EL (cell line): Measurements from ENCODE around the gene PRKCH.

Experiments used
- DNase-seq: peaks from one replicate; pipeline ENCODE4 v3.0.0-alpha.2; 2016

The PRKCH gene

DNA sequence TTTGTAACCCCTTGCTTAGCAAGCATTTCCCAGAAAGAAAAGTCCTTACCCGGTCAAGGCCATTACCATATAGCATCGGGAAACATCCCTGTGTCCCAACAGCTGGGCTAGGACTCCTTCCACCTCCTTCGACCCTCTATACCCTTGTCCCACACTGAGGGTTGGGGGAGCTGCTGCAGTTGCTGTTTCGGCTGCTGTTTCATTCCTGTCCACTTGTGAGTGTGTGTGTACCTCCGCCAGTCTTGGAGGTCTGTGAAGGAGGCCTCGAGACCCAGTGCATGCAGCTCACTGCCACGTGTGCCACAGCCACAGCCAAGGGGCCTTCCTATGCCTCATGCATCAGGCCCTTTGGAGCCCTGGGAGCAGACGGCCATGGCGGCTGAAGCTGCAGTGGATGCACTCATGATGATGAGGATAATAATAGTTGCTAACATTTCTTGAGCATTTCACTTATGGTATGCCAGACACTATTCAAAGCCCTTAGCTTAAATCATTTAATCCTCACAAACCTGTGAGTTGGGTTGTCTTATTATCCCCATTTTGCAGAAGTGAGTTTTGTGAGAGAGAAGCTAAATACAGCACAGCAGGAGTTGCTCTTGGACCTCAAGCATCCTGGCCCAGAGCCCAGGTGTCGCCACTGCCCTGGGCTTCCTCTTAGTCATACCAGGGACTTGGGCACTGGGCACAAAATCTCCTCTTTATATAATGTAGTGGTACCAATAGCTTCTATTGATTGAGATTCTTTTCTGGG is 156.5 kb downstream of the PRKCH start:
- peak; percentile 54 for DNase-seq

DNA sequence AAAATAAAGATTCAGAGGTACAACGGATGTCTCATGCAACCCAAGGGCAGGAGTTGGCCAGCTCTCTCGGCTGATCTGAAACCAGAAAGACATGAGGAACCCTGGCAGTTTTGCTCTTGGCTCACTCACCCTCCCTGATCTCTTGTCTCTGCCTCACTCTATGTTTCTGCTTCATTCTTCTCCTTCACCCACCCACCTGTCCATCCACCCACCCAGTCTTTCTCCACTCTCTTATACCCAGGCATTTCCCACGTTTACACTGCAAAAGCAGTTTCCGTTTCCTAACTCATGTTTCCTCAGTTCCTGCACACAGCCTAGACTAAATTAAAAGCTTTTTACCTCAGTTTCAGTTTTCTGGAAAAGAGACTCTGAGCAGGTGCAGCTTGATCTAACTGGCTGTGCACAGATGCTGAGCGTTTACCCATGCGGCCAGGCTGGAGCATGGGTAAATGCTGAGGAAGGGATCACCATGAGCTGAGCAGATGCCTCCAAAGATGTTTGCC is 157.6 kb downstream of the PRKCH start:
- no peak for DNase-seq

DNA sequence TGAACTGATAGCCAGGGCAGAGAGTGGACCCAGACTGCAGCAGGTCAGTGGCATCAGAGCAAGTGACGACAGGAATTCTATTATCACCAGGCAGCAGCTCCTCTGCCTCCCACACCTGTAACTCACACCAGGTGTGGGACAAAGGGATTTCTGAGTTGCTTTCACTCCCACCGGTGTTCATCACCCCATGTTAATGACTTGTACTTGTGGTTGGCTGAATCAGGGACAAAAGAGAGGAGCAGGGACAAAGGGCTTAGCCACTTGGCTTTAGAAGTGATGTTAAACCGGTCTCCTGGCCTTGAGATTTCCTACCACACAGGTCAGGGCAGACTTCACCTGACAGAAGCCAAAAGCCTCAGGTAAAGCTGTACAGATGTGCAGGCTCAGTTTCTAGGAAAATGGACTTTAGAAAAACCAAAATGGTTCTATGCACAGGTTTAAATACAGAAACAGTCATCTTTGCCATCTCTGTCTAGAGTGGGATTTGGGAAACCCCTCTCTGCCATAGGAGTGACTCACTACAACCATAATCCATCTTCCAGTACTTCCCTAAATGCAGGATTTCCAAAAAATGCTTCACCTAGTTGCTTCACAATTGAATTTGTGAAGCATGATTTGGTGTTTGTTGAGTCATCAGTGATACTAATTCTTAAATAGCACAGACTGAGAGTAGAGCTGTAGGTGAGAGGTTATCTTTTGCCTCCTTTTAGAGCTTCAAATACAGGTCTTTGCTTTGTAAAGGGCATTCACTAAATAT is 158.5 kb downstream of the PRKCH start:
- peak; percentile 23 for DNase-seq

DNA sequence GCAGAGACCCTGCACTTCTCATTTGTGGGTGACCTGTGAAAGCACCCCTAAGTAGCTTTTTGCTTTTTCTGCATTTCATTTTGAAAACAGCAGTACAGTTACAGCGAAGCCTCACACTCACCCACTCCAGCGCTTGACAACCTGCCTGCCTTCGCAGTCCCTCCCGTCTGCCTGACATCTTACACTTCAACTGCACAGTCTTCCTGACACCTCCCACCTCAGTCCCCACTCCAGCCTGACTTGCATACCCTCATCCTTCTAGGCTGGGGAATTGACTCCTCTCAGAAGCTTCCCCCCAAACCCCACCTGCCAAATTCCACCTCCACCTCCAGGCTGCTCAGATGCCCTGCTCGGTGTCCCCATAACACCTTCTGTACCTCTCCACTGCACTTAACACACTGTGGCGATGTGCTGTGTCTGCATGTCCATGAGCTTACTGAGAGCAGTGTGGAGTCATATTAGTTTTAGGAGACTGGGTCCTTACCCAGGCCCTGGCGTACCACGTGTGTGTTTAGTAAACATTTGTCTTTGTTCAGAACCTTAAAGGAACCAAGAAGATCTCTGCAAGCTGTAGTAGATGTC is 159.4 kb downstream of the PRKCH start:
- no peak for DNase-seq

DNA sequence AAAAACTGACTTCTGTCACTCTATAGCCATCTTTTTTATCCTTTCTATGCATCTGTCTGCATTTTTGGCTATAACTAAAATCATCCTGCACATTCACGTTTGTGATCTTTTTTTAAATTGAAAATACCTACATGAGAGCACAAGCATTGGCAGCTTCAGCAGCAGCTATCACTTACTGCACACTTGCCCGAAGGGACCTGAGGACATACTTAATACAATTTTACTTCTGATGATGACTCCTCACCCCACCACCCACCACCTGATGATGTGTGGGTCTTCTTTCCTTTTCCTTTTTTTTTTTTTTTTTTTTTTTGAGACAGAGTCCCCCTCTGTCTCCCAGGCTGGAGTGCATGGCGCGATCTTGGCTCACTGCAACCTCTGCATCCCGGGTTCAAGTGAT is 160.3 kb downstream of the PRKCH start:
- DNase-seq, result no peak

DNA sequence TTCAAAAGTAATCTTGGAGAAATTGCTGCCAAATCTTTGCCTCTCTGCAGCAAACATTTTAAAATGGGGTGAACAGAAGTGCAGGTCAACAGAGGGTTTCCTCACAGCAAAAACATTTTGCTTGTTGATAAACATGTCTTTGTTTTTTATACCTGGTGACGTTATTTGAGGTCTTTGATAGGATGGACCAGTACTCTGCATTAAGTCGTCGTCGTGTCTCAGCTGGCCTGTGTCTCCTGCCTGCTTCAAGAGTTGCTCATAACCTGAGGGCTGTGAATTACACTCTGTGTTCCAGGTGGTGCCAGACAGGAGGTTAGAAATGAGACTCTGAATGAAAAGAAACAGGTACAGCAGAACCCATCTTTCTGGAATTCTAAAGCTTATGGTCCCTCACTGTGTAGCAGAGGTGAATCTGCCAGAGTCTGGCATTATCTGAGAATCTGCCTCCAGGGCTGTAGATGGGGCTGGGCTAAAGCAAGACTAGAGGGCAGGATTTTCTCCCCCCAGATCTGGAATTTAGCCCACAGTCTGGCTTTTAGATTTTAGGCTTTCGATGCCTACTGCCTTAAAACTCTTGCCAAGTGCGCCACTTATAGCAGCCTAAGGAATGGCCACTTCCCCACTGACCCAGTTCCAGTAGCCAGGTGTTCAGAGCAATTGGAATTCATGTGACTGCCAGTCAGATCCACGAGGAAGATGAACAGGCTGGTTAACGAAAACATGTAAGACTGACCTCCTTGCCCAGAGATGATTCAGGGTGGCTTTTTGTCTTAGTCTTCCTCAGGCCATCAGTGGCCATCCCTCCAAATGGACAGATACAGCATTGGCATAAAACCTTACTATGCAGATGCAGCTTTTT is 161.2 kb downstream of the PRKCH start:
- no peak for DNase-seq

DNA sequence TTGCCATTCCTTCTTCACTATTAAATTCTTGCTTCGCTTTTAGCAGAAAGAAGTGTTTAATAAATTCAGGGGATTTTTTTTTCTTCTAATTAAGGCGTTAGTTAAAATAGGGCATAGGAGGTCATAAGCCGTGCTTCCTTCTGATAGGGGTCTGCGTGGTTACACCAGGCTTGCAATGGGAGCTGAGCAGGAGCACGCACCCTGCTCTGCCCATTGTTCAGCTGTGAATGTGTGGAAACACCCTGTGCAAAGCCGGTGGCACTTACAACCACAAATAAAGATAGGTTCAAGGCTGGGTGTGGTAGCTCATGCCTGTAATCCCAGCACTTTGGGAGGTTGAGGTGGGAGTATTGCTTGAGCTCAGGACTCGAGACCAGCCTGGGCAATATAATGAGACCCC is 162.1 kb downstream of the PRKCH start:
- DNase-seq, result no peak

DNA sequence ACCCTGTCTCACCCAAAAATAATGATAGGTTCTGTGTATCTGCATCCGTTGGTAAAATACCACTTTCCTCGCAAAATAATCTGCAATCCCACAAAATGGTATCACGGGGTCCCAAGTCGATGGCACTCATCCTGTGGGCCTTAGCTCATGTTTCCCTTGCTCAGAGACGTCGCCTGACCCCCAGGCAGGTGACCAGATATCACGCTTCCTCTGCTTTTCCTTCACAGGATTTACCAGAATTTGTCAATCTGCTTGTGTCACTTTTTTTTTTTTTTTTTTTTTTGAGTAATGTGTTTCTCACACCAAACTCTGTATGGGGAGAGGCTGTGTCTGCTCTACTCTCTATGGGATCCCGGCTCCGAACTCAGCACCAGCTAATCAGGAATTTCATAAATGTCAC is 162.7 kb downstream of the PRKCH start:
- DNase-seq, result no peak

DNA sequence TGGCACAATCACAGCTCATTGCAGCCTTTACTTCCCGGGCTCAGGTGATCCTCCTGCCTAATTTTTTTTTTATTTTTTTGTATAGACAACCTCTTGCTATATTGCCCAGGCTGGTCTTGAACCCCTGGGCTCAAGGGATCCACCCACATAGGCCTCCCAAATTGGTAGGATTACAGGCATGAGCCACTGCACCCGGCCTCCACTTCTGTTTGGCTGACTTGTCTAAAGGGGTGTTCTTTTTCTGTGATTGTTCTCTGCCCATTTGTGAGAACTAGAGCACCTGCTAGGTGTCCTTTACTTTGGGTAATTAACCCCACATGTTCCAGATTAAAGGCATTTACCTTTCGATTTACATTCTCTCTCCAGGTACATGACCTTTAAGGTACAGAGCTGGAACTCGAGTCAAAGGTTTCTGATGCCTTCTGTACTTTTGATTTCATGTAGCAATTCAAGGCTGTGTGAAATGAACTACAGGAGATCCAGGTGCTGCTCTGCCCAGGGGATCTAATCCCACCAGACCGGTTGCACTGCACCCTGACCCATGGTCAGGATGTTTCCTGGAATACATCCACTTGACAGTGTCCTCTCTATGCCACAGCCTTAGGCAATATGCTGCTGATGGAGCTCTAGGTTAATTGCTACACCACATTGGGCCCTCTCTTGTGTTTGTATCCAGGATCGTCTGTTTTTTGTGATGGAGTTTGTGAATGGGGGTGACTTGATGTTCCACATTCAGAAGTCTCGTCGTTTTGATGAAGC is 163.6 kb downstream of the PRKCH start:
- DNase-seq, result no peak

DNA sequence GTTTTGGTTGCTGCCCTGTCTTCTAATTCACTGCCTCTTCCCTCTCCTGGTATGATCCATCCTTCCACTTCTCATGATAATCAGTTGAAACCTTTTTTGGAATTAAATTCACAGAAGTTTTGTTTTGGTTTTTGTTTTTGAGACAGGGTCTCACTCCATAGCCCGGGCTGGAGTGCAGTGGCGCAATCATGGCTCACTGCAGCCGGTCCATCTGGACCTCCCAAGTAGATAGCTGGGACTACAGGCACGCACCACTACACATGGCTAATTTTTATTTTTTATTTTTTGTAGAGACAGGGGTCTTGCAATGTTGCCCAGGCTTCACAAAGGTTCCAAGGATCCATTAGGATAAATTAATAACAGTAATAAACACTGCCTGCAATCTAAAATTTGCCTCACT is 164.3 kb downstream of the PRKCH start:
- no peak for DNase-seq

DNA sequence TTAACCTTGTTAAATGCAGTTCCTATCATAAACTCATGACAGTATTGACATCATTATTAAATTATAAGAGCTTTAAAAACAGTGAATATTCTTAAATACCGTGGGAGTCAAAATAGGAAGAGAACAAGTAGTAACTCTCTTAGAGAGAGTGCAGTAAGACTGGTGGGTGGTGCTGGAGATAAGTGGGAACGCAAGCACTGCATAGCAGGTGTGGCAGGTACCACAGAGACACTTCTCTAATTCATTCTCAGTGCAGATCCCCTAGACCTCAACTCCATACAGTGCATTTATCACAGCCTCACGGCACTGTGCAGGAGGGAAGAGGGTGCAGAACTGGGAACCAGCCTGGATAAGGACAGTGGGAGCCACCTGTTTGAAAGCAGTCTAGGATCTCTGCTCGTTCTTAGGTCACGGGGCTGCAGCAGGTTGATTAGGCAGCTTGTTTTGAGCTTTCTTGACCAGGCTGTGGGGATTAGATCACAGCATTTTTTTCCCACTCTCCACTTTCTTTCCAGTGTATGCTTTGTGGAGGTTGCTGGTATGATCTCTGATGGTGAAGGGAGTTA is 165.6 kb downstream of the PRKCH start:
- no peak for DNase-seq

DNA sequence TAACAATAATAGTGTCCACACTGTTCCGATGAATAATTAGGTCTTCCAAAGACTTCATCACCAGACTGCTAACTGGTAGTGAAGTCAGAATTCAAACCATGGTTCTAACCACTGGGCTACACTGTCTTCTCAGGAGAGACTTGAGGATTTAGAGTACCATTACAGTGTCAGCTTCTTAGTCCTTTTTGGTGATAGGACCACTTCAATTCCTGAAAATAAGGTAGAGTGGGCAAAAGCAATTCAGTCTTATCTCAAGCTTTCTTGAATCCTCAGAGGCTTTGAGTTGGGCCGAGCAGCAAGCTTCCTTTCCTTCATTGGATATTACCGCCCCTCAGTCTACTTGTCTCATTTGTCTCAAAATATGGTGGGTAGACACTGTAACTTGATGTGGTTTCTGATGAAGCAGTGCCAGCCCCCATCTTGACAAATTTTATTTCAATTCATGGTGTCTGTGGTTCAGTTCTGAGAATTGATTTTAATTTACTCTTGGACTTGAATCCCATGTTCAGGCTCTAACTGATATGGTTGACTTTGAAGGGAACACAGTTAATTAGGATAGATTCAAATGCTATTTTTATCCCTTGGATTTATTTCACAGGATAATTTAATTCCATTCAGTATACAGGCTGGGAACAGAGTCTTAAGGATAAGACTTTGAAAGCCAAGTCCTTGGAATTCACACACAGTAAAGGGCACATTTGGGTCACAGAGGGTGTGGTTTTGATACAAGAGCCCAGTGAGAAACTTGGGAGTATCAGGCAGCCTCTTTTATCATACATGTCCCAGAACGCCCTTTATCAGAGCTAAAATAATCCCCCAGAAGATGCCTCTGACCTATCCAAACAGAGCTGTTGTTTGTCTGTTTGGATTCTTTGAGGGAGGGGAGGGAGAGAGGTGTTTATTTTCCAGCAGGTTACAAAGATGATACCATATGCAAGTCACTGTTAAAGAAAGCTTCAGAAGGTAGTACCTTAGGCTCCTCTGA is 167.3 kb downstream of the PRKCH start:
- DNase-seq, result no peak

DNA sequence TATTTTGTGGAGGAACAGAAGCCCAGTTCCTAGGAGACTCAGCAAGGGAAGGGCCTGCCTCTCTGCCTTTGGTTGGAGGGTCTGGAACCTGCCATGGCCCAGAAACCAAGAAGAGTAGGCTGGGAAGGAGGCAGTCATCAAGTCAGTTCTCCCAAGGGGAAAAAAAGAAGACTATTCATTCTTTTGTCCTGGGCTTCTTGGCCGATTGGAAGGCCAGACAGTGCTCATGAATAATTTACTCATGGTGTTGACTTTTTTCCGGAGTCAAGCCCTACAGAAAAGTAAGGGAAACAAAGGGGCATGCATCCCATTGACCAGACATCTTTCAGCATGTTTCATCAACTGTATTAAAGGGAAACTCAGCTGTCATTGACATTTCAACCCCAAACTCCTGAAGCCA is 168.1 kb downstream of the PRKCH start:
- DNase-seq, result no peak

DNA sequence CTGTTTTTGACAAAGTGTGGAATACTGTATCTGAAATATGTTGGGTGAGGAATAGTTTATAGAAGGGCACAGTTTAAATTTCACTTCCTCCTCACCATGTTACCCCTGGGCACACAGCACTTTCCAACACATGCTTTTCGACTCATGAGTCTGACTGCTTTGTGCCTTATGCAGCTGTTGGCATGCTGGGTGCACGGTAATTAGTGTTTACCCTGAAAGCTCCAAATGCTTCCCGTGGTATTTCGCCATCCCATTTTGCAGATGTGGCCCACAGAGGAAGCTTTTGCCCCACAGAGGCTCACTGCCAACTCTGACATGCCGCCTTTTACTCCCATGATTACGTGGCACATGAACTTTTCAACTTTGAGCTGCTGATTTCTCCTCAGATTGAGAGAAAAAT is 168.6 kb downstream of the PRKCH start:
- no peak for DNase-seq

DNA sequence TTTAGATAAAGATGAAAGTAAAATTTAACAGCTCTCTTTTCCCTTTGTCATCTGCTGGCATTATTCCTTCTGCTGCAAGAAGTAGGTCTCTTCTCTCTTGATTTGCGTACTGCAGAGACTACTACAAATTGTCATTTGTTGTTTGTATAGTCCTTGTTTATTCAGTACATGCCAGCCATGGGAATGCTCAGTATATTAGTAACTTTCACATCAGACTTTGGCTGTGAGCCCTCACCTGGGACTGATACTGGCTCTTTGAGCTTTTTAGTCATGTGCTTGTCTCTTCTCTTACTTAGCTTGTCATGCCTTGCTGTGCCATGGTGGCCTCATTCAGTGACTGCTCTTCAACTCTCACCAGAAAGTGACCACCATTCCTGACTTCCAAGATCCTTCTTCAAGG is 169.8 kb downstream of the PRKCH start:
- no peak for DNase-seq

DNA sequence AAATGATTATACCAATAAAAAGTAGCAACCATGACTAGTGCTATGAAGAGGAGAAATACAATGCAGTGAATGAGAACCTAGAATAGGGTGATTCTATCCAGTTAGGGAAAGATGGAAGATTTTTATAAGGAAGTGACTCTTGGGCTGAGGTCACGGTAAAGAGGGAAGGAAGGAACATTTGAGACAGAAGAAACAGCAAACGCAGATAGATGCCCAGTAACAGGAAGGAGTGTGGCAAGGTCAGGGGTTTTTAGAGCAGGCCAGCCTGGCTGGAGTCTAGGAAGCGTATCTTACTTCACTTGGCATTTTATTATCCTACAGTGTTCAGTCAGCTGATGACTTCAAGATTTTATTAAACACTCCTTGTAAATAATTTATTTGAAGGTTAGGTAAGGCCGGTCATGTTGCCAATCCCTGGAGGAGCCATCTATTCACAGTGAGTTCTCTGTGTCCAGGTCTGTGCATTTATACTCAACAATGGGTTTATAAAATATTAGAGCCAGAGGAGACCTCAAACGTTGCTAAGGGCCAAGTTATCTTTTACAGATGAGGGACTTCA is 170.6 kb downstream of the PRKCH start:
- DNase-seq, result no peak

DNA sequence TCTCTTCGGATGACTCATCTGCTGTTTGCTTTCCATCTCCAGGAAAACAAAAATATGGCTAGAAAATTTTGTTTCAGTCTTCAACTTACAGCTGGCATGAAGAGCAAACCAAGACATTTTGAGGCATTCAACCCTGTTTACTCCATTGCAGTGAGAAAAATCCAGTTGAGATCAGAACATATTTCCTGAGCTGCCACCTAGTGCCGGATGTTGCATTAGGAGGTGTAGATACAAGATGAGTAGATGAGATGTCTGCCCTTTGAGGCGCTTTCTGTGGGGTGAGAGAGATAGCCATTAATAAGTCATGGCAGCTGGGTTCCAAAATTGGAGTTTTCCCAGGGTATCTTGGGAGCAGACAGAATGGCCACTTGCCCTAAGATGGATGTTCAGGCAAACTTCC is 171.1 kb downstream of the PRKCH start:
- no peak for DNase-seq

DNA sequence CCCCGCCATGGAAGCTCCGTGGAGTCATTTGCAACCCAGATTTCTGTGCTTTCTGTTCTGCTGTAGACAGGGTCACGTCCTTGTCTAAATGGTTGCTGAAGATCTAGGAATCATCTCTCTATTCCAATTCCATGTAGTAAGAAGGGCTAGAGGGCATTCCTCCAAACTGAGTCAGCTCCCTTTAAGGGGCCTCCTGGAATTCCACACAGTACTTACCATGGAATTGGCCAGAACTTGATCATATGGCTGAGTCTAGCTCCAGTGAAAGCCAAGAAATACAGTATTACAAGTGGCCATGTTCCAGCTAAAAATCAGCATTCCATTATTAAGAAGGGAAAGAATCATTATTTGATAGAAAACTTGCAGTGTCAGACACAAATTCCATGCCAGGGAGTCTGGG is 171.9 kb downstream of the PRKCH start:
- peak; percentile 96 for DNase-seq

DNA sequence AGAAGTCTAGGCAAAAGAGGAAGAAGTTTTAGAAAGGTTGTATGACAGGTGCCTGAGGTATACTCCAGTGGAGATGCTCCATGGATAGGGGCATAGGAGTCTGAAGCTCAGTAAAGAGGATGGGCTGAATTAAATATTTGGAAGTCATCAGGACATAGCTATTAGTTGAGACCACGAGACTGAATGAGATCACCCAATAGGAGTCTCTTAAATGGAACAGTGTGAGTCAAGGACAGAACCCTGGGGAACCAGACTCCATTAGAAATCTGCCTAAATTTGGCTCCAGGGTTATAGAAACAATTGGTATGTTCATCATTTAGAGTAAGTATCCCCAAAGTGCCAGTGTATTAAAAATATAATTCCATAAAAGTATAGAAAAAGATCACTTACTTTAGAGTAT is 172.6 kb downstream of the PRKCH start:
- DNase-seq, result peak; percentile 40

DNA sequence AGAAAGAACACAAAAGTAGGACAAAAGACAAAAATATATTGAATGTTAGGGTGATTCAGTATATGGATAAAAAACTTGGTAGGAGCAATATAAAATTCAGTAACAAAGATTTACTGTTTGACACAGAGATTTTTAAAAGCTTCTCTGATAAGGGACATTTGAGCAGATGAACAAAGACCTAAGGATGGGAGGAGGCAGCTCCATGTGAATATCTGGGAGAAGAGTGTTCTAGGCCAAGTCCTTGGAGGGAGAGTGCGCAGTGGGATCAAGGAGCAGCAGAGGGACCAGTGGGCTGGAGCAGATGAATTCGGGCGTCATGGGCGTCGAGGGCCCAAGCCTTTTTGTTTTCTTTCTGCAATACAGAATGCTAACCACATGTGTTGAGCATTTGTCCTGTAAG is 174.4 kb downstream of the PRKCH start:
- DNase-seq, result no peak
